ENCODE data around the gene ST8SIA2.

DNA sequence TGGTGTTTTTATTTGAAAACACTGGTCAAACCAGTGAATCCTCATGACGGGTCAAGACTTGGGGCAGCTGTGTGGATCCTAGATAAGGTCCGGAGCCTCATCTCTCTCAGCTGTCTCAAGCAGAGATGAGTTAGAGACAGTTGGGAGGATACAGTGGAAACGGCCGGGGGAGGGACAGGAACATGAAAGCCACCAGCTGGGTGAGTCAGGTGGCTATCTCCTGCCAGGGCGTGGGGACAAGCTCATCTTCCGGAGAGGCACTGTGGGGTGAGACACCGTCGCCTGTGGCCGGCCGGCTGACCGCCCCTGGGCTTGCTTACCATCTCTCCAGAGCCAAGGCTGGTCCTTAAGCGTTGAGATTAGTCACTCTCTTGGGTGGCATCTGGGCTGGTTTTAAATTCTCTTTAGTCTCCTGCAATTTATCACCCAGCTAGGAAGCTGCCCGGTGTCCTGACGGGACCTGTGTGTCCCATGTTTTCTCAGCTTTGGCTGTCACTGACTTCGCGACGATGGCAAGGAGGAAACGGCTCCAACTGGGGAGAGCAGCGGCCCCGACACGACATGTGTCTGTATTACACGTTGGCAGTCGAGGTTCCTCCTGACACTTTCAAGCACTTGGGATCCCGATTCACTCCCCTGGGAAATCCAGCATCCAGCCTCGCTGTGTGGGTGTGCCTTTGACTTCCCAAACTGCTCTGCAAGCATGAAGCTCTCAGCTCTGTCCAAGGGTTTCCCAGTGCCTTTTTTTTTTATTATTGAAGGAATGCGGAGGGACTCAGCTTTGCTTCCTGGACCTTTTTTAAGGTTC is 7.5 kb downstream of the ST8SIA2 start:
- TF ChIP-seq, protein P1, sequence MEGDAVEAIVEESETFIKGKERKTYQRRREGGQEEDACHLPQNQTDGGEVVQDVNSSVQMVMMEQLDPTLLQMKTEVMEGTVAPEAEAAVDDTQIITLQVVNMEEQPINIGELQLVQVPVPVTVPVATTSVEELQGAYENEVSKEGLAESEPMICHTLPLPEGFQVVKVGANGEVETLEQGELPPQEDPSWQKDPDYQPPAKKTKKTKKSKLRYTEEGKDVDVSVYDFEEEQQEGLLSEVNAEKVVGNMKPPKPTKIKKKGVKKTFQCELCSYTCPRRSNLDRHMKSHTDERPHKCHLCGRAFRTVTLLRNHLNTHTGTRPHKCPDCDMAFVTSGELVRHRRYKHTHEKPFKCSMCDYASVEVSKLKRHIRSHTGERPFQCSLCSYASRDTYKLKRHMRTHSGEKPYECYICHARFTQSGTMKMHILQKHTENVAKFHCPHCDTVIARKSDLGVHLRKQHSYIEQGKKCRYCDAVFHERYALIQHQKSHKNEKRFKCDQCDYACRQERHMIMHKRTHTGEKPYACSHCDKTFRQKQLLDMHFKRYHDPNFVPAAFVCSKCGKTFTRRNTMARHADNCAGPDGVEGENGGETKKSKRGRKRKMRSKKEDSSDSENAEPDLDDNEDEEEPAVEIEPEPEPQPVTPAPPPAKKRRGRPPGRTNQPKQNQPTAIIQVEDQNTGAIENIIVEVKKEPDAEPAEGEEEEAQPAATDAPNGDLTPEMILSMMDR (IDR thresholded peaks at IDR 0.05), result no peak
- TF ChIP-seq POLR2A (IDR thresholded peaks at IDR 0.05), result no peak

Data from Peyer's patch (tissue), 4 donors.